Esophagus squamous epithelium (tissue), 5 donors: ENCODE data around the gene PADI2. TPM values are rescaled to one million over a fixed set of nuclear protein-coding genes. Genes with fewer than 3 reads are reported as not detected.

Experiments used
- DNase-seq: peaks from one replicate; lab custom pipeline; 2025; lab: John Stamatoyannopoulos, UW
- H3K27ac ChIP-seq, 4 donors: fragments of 200-600 bp; sonication (generic); one replicate each; pipeline ENCODE4 v1.5.1; 2016 to 2019; ENCODE audit warnings: mild to moderate bottlenecking in 1 of 4
- H3K27me3 ChIP-seq, 4 donors: fragments of 200-600 bp; sonication (generic); 1 replicate in 3 of 4; 2 replicates in 1 of 4; pipeline versions ENCODE4 v1.5.1 to v1.6.0; 2017 to 2021; ENCODE audit warnings: antibody characterized with exemption in 1 of 4
- H3K36me3 ChIP-seq, 3 donors: fragments of 200-600 bp; sonication (generic); one replicate each; pipeline ENCODE4 v1.5.1; 2016 to 2019
- H3K4me1 ChIP-seq, 3 donors: fragments of 200-600 bp; sonication (generic); one replicate each; pipeline ENCODE4 v1.5.1; 2017 to 2019
- H3K4me3 ChIP-seq, 4 donors: fragments of 200-600 bp; sonication (generic); 1 replicate in 3 of 4; 2 replicates in 1 of 4; pipeline ENCODE4 v1.5.1; 2016 to 2019; ENCODE audit warnings: mild to moderate bottlenecking in 2 of 4, moderate library complexity in 1 of 4
- H3K9me3 ChIP-seq, 3 donors: fragments of 200-600 bp; sonication (generic); one replicate each; pipeline ENCODE4 v1.5.1; 2016 to 2019
- POLR2A ChIP-seq, 4 donors: fragments of 450-650 bp; IDR thresholded peaks; one replicate each; pipeline ENCODE4 v1.6.1; 2017; ENCODE audit warnings: antibody characterized with exemption in 4 of 4, mild to moderate bottlenecking in 4 of 4, moderate library complexity in 3 of 4
- WGBS, 2 donors: methylation state at CpG; one replicate each; pipeline ENCODE4 v1.1.5; 2018; 5-methylcytosine and 5-hydroxymethylcytosine counted together
- intact Hi-C: fragments of 100-400 bp; cut with DNase I; formaldehyde crosslinking; loops from one replicate; pipeline ENCODE4 v1.15.0; 2022
- total RNA-seq, 4 donors: library from RNA; depleted of rRNA; stranded (reverse); fragments of >200 nt; gene quantifications; one replicate each; pipeline ENCODE4 v1.1.0, GENCODE V29; 2016
- TF ChIP-seq, protein P1 (sequence below), 6 experiments: fragments of 450-650 bp in 4 of 6; fragments of 200-600 bp in 2 of 6; sonication (generic) in 2 of 6; IDR thresholded peaks; one replicate each; pipeline ENCODE4 v1.5.1; 2016 to 2019; ENCODE audit warnings: antibody characterized with exemption in 6 of 6, mild to moderate bottlenecking in 4 of 6, moderate library complexity in 4 of 6
- donor health status: DM: yes; HTN: yes; CAD: no.

PADI2 gene
- total RNA-seq, 4 donors from 2014 or later, result 0.57 to 2.1 (median 1.1) TPM

DNA sequence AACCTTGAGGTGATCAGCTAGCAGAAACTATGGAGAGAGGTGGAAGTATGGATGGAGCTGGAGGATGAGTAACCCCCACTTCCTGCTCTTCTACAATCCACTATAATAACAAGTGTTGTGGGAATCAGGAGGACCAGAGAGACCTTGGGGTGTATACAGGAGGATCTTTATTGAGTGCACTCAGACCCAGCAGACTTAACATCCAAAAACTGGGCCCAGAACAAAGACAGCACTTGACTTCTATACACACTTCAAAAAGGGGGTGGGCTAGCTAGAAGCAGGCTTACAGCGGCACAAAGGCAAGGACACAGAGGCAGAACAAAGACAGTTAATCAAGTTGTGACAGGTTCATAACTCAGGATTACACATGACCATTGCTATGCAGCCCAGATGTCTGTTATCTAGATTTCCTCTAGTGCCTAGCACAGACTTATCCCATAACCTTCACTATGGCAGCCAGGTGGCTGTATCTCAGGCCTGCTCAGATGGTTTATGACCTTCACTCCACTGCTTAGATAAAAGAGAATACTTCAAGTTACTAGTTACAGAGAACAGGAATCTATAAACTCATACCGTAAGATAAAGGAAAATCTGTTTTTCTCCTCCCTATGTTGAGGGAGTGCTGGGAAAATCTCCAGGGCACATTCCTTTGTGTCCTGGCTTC, 36.1 kb upstream of the PADI2 start:
- Histone ChIP-seq H3K4me3 (no peak overlapping the region), H3K9me3 (peaks cover 0 to 54% (median 31%) of the 10 kb centered on the region in 3 donors), H3K4me1 (peaks cover 0 to 4% (median 0%) of the 10 kb centered on the region in 3 donors), H3K27ac (no peak overlapping the region), H3K36me3 (no peaks in the 10 kb centered on the region), H3K27me3 (peaks cover 0 to 30% (median 0%) of the 10 kb centered on the region in 4 donors)
- WGBS, 2 donors, result 45 to 48% methylated on average over 2 of the region's 2 CpGs
- TF ChIP-seq, protein P1, sequence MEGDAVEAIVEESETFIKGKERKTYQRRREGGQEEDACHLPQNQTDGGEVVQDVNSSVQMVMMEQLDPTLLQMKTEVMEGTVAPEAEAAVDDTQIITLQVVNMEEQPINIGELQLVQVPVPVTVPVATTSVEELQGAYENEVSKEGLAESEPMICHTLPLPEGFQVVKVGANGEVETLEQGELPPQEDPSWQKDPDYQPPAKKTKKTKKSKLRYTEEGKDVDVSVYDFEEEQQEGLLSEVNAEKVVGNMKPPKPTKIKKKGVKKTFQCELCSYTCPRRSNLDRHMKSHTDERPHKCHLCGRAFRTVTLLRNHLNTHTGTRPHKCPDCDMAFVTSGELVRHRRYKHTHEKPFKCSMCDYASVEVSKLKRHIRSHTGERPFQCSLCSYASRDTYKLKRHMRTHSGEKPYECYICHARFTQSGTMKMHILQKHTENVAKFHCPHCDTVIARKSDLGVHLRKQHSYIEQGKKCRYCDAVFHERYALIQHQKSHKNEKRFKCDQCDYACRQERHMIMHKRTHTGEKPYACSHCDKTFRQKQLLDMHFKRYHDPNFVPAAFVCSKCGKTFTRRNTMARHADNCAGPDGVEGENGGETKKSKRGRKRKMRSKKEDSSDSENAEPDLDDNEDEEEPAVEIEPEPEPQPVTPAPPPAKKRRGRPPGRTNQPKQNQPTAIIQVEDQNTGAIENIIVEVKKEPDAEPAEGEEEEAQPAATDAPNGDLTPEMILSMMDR (IDR thresholded peaks at IDR 0.05), result no peak
- no peak for TF ChIP-seq POLR2A (IDR thresholded peaks at IDR 0.05)
- no peak for DNase-seq
- intact Hi-C loops, result no loop called here

DNA sequence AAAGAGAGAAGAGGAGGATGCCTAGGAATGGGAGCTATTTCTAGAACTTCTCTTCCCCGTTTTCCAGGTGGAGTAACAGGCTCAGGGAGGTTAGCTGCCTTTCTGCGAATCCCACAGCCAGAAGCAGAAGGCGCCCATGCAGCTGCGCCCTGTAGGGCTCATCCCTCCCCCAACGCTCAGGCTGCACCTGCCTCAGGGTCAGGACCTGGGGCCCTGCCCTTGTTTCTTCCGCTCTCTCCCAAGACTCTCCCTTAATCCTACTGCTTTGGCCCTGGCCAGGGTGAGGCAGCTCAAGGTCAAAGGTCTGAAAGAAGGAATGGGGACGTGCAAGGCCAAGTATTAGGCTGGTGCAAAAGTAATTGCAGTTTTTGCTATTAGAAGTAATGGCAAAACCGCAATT, 30.5 kb upstream of the PADI2 start:
- H3K36me3 ChIP-seq, result no peaks in the 10 kb centered on the region
- TF ChIP-seq, protein P1 (IDR thresholded peaks at IDR 0.05), result no peak
- no peak for TF ChIP-seq POLR2A (IDR thresholded peaks at IDR 0.05)
- WGBS, 2 donors, result 62 to 64% methylated on average over 6 to 7 of the region's 8 CpGs
- peaks cover 0 to 32% (median 0%) of the 10 kb centered on the region in 3 donors for H3K4me1 ChIP-seq
- peak overlapping the region in 2 of 4 donors; percentile 69 to 71 for H3K27ac ChIP-seq
- H3K4me3 ChIP-seq, result no peak overlapping the region
- DNase-seq, result no peak
- H3K27me3 ChIP-seq, result peaks cover 0 to 59% (median 9%) of the 10 kb centered on the region in 4 donors
- intact Hi-C loops, result no loop called here
- peaks cover 0 to 31% (median 20%) of the 10 kb centered on the region in 3 donors for H3K9me3 ChIP-seq

DNA sequence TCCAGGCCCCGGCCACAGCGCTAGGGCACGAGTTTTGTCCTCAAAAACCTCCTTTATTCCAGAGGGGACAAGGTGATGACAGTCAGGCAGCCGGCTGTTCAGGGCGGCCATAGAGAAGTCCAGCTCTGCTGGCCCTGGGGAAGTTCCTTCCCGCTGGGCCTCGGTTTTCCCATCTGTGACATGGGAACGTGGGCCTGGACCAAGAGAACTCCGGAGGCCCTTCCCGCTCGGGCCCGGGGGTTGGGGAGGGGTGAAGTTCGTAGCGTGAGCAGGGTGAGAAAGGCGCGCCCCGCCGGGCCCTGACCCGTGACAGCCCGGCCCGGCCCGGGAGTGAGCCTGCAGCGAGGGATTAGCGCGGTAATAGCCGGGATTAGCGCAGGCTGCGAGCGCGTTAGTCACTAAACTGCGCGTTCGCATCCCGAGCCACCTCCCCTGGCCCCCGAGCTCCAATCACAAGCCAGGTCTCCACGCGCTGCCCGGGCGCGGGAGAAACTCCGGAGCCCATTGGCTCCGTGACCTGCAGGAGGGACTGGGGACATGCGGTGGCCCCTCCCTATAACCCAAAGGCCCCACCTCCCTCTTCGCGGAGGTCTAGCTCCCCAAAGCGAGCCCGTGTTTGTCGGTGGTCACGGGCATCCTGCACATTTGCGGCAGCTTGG, 29.8 kb upstream of the PADI2 start:
- Histone ChIP-seq H3K36me3 (no peaks in the 10 kb centered on the region), H3K9me3 (peaks cover 0 to 24% (median 13%) of the 10 kb centered on the region in 3 donors), H3K4me3 (no peak overlapping the region), H3K27me3 (peaks cover 0 to 59% (median 9%) of the 10 kb centered on the region in 4 donors), H3K27ac (peak overlapping the region in 3 of 4 donors; percentile 11 to 71 (median 69)), H3K4me1 (peaks cover 0 to 36% (median 0%) of the 10 kb centered on the region in 3 donors)
- 38 to 50% methylated on average over 16 to 17 of the region's 50 CpGs for WGBS, 2 donors
- no peak for DNase-seq
- TF ChIP-seq POLR2A (IDR thresholded peaks at IDR 0.05), result no peak
- TF ChIP-seq, protein P1 (IDR thresholded peaks at IDR 0.05), result no peak
- intact Hi-C loops, result no loop called here

DNA sequence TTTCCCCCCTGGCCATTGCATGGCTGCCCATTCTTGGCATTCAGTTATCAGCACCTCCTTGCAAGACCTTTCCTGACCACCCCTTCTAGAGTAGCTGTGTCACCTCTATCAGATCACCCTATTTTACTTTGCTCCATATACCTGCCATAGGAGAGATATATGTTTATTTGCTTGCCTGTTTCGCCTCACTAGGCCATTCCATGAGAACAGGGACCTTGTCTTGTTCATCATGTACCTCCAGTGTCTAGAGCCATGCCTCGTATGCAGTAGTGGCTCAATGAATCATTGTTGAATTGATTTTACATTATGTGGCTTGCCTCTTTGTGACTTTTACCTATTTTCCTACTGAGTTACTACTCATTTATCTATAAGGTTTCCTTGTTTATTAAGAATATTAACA, 26.4 kb upstream of the PADI2 start:
- H3K36me3 ChIP-seq, result no peaks in the 10 kb centered on the region
- DNase-seq, result no peak
- H3K9me3 ChIP-seq, result no peaks in the 10 kb centered on the region
- peaks cover under 1 to 43% (median under 1%) of the 10 kb centered on the region in 3 donors for H3K4me1 ChIP-seq
- intact Hi-C loops, result no loop called here
- no peak overlapping the region for H3K4me3 ChIP-seq
- TF ChIP-seq POLR2A (IDR thresholded peaks at IDR 0.05), result no peak
- TF ChIP-seq, protein P1 (IDR thresholded peaks at IDR 0.05), result no peak
- H3K27ac ChIP-seq, result no peak overlapping the region
- peaks cover 0 to 40% (median 9%) of the 10 kb centered on the region in 4 donors for H3K27me3 ChIP-seq
- WGBS, 2 donors, result 74 to 78% methylated on average over 2 of the region's 2 CpGs

DNA sequence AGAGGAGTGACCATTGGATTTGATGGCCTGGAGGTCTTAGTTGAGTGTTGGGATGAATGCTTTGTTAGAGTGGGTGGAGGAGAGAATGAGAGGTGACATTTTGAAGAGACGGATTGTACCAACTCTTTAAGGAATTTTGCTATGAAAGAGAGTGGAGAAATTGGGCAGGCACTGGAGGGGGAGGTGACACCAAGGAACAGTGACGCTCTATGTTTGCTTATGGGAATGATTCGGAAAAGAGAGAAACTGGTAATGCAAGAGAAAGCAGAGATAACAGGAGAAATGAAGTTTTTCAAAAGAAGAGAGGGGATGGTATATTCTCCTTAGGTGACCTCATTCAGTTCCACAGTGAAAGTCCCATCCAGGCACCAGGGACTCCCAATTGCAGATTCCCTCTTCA, 24.5 kb upstream of the PADI2 start:
- Histone ChIP-seq H3K27ac (no peak overlapping the region), H3K27me3 (peaks cover 0 to 22% (median under 1%) of the 10 kb centered on the region in 4 donors), H3K4me1 (peaks cover 3 to 47% (median 15%) of the 10 kb centered on the region in 3 donors), H3K4me3 (no peak overlapping the region), H3K9me3 (no peaks in the 10 kb centered on the region), H3K36me3 (no peaks in the 10 kb centered on the region)
- intact Hi-C loops, result no loop called here
- no peak for TF ChIP-seq POLR2A (IDR thresholded peaks at IDR 0.05)
- TF ChIP-seq, protein P1 (IDR thresholded peaks at IDR 0.05), result no peak
- 87 to 92% methylated on average over 3 of the region's 3 CpGs for WGBS, 2 donors
- DNase-seq, result no peak
